Activated T-helper 1 cell treated with anti-CD3 and anti-CD28 coated beads, Interleukin-2, amount 50 U/mL, for 16 hours (primary cell): ENCODE data around the gene ZDHHC15.
"Not testable (repeated sequence)": the region's sequence is repeated elsewhere in the genome, so short reads cannot be mapped to it uniquely, and the experiment has no call there.

Experiments used
- DNase-seq, 2 donors: peaks; one replicate each; pipeline ENCODE4 v3.0.0-alpha.2; 2020; ENCODE audit warnings: low read depth in 1 of 2, low spot score in 1 of 2

Gene ZDHHC15

GRCh38 chrX:75522565-75523431 is at the start of gene ZDHHC15:
Gene ZDHHC15 (minus strand): TSS chrX:75523037. CDS start chrX:75523024, 13 bp downstream.
- peak; percentile 8 to 25 for DNase-seq

- not testable (repeated sequence) for DNase-seq
These were observed 37.7 kb upstream of the ZDHHC15 start for GRCh38 chrX:75560544-75560943.

GRCh38 chrX:75547783-75548182 is 24.9 kb upstream of the ZDHHC15 start:
- DNase-seq, result no peak

DNA sequence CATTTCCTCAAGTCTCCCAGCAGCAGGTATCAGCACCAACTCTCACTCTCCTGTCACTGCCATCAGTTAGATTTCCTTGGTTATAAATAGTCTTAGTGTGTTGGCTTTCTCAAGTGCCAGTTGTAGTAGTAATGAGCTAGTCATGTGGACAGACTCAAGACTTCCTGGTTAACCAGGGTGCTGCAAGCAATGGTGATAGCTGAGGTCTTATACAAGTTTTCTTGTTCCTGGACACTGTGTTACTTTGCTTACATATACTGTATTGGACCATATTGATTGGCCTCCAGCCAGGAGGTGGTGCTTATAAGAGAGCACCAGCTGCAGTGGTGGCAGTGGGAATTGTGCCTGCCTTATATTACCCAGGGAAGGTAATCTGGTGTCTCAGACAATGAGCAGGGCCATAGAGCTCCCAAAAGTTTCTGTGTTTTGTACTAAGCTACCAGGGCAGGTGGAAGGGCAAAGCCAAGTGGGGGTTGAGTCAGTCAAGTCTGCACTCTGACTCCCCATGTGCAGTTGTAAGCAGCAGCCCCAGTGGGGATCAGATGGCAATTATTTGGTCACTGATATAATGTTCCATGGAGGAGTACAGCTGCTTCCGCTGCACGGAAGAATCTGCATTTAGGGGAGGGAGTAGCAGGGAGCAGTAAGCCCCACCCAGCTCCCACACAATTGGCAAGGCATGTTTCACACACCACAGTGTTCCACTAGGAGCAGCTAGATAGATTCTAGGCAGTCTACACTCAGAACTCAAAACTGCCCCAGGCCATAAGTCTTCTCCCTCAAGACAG is 24.1 kb upstream of the ZDHHC15 start:
- no peak for DNase-seq

DNA sequence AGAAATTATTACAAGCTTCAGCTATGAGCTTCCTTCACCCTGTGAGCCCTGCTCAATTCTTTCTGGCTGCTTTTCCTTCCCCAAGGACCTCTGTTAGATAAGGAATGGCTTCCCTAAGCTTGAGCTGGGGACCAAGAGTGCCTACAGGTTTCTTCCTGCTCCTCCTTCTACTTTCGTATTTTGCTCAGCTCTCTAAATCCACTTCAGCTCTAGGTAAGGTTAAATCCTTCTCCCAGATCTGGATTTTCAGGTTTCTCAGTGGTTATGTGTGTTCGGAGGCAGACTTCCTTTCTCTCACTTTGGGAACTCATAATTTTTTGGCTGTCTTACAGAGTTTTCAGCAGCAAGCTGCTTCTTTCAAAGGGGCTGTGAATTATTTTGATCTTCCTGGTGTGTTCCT is 21.9 kb upstream of the ZDHHC15 start:
- DNase-seq, result no peak

- DNase-seq, result no peak
These were observed 38.9 kb downstream of the ZDHHC15 start for GRCh38 chrX:75483933-75484332.

DNA sequence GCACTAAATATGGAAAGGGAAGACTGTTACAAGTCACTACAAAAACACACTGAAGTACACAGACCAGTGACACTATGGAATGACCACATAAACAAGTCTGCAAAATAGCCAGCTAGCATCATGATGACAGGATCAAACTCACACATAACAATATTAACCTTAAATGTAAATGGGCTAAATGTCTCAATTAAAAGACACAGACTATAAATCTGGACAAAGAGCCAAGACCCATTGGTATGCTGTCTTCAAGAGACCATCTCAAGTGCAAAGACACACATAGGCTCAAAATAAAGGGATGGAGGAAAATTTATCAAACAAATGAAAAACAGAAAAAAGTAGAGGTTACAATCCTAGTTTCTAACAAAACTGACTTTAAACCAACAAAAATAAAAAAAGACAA is 61.1 kb downstream of the ZDHHC15 start:
- not testable (repeated sequence) for DNase-seq

DNA sequence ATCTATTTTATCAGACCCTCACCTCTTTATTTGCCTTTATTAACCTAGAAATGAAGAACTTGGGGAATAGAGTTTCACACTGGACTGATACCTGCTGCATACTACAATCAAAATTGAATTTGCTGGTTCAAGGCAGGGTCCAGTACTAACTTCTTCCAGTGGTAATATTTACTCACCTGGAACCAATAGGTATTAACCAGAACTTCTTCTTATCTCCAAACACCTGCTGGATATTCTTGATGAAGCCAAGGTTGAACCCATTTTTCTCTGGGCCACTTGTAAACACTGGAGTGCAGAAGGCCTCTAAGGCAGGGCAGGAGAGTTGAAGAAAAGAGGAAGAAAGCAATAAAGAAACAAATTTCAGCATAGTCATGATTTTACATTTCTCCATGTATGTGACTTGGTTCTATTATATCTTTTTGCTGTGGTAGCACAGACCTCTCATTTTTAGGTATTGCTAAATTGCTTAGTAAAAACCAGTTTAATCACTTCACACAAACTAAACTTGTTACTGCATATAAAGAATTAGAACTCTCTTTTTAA is 101.1 kb downstream of the ZDHHC15 start:
- DNase-seq, result no peak

DNA sequence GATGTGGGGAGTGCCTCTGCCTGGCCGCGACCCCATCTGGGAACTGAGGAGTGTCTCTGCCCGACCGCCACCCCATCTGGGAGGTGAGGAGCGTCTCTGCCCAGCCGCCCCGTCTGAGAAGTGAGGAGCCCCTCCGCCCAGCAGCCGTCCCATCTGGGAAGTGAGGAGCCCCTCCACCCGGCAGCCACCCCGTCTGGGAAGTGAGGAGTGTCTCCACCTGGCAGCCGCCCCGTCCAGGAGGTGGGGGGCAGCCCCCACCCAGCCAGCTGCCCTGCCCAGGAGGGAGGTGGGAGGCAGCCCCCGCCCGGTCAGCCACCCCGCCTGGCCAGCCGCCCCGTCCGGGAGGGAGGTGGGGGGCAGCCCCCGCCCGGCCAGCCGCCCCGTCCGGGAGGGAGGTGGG is 115.7 kb downstream of the ZDHHC15 start:
- not testable (repeated sequence) for DNase-seq

DNA sequence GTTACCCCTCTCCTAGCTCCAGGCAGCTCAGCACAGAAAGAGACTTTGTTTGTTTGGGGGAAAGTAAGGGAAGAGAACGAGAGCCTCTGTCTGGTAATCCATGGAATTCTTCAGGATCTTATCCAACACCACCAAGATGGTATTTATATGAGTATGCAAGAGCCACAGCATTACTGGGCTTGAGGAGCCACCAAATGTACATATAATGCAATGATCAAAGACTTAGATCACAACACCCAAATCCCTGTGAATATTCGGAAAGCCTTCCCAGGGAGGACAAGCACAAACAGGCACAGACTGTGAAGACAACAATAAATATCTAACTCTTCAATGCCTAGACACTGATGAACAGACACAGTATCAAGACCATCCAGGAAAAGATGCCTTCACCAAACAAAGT is 132.4 kb downstream of the ZDHHC15 start:
- DNase-seq, result no peak

- DNase-seq, result no peak
These were observed 153.1 kb downstream of the ZDHHC15 start for GRCh38 chrX:75369721-75370120.

DNA sequence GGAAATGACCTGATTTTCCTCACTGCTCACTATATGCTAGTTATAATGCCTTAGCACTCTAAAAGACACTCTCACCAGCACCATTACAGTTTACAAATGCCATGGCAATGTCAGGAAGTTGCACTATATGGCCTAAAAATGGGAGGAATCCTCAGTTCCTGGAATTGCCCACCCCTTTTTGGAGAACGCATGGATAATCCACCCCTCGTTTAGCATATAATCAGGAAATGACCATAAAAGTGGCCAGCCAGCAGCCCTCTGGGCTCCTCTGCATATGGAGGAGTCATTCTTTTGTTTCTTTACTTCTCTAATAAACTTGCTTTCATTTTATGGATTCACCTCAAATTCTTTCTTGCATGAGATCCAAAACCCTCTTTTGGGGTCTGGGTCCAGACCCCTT is 156.0 kb downstream of the ZDHHC15 start:
- DNase-seq, result no peak

- no peak for DNase-seq
These were observed 157.4 kb downstream of the ZDHHC15 start for GRCh38 chrX:75365243-75365975.

- DNase-seq, result no peak
These were observed 161.0 kb downstream of the ZDHHC15 start for GRCh38 chrX:75361788-75362187.

GRCh38 chrX:75348601-75349000 is 174.2 kb downstream of the ZDHHC15 start:
- not testable (repeated sequence) for DNase-seq

GRCh38 chrX:75337525-75337924 is 185.3 kb downstream of the ZDHHC15 start:
- DNase-seq, result no peak

DNA sequence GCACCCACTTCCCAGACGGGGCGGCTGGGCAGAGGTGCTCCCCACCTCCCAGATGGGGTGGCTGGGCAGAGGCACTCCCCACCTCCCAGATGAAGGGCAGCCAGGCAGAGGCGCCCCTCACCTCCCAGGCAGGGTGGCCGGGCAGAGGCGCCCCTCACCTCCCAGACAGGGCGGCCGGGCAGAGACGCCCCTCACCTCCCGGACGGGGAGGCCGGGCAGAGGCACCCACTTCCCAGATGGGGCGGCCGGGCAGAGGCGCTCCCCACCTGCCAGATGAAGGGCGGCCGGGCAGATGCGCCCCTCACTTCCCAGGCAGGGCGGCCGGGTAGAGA is 187.7 kb downstream of the ZDHHC15 start:
- no peak for DNase-seq

GRCh38 chrX:75334407-75335126 is 188.3 kb downstream of the ZDHHC15 start:
- DNase-seq, result not testable (repeated sequence)

DNA sequence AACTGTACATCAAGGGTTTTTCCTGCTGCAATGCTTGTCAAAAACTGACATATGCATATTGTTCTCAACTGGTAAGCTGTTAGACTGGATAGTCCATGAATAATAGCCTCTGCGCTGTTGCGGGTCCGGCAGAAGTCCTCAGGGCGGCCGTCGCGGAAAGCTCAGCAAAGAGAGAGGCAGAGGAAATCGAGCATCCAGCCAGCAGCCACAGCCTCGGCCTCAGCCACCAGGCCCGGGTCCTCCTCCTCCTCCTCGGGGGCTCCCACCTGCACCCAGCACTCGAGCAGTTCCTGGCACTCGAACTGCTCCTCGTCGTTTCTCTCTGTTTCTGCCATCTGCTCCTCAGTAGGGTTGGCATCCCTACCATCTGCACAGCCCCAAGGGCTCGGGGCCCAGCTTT is 195.2 kb downstream of the ZDHHC15 start:
- no peak for DNase-seq
